ACC112 (cell line): ENCODE data around the gene CEACAM5.

Source experiments
- H2AFZ ChIP-seq: fragments of 200-600 bp; sonication (generic); one replicate; pipeline ENCODE4 v1.6.0; 2017; ENCODE audit warnings: antibody characterized with exemption, low read length; ENCODE audit not compliant: unreplicated experiment
- H3K27ac ChIP-seq: fragments of 200-600 bp; sonication (generic); 2 replicates; pipeline ENCODE4 v1.5.1; 2014; ENCODE audit warnings: low read depth, mild to moderate bottlenecking, antibody characterized with exemption, low read length, moderate library complexity
- H3K27me3 ChIP-seq: fragments of 200-600 bp; sonication (generic); 2 replicates; pipeline ENCODE4 v1.6.1; 2014; ENCODE audit warnings: mild to moderate bottlenecking, antibody characterized with exemption, low read length, moderate library complexity, mixed read lengths; ENCODE audit not compliant: insufficient read depth
- H3K36me3 ChIP-seq: fragments of 200-600 bp; sonication (generic); 2 replicates; pipeline ENCODE4 v1.6.1; 2016; ENCODE audit warnings: mild to moderate bottlenecking, antibody characterized with exemption, low read length, moderate library complexity, mixed read lengths; ENCODE audit not compliant: insufficient read depth
- H3K4me1 ChIP-seq: fragments of 200-600 bp; sonication (generic); one replicate; pipeline ENCODE4 v1.6.1; 2016; ENCODE audit warnings: low read length, mixed read lengths; ENCODE audit not compliant: insufficient read depth, unreplicated experiment, control insufficient read depth
- H3K4me3 ChIP-seq: fragments of 200-600 bp; sonication (generic); 2 replicates; pipeline ENCODE4 v1.5.1; 2014; ENCODE audit warnings: mild to moderate bottlenecking, low read depth, low read length
- H3K79me2 ChIP-seq: fragments of 200-600 bp; sonication (generic); one replicate; pipeline ENCODE4 v1.6.0; 2016; ENCODE audit warnings: low read length; ENCODE audit not compliant: control insufficient read depth, unreplicated experiment, insufficient read depth

Gene CEACAM5

GRCh38 chr19:41708481-41708880, at the start of gene CEACAM5:
Gene CEACAM5, plus strand, starts transcription at chr19:41708626. Its CDS starts 106 bp downstream, at chr19:41708732.
- H3K27ac ChIP-seq: no peak within 1 kb of the TSS
- no peaks in the 10 kb centered on the region for H3K36me3 ChIP-seq
- peaks cover 17% of the 10 kb centered on the region for H3K27me3 ChIP-seq
- no peak within 1 kb of the TSS for H3K4me3 ChIP-seq
- no peaks in the 10 kb centered on the region for H3K79me2 ChIP-seq
- no peaks in the 10 kb centered on the region for H3K4me1 ChIP-seq
- no peak within 1 kb of the TSS for H2AFZ ChIP-seq

- Histone ChIP-seq H3K27me3 (peaks cover 9% of the 10 kb centered on the region; the same call in 1 of the 2 replicates), H3K27ac (no peak overlapping the region), H2AFZ (no peak overlapping the region), H3K36me3 (no peaks in the 10 kb centered on the region), H3K4me3 (no peak overlapping the region), H3K4me1 (no peaks in the 10 kb centered on the region), H3K79me2 (no peaks in the 10 kb centered on the region)
Observed at GRCh38 chr19:41666075-41666474, 42.4 kb upstream of the CEACAM5 start.

- peaks cover 17% of the 10 kb centered on the region for H3K27me3 ChIP-seq
- H3K79me2 ChIP-seq: no peaks in the 10 kb centered on the region
- H2AFZ ChIP-seq: no peak overlapping the region
- H3K4me1 ChIP-seq: no peaks in the 10 kb centered on the region
- no peak overlapping the region for H3K27ac ChIP-seq
- H3K4me3 ChIP-seq: no peak overlapping the region
- H3K36me3 ChIP-seq: no peaks in the 10 kb centered on the region
Observed at GRCh38 chr19:41668315-41668714, 40.1 kb upstream of the CEACAM5 start.

- Histone ChIP-seq H3K27ac (no peak overlapping the region), H3K27me3 (peaks cover 33% of the 10 kb centered on the region), H3K79me2 (no peaks in the 10 kb centered on the region), H2AFZ (no peak overlapping the region), H3K4me1 (no peaks in the 10 kb centered on the region), H3K36me3 (no peaks in the 10 kb centered on the region), H3K4me3 (no peak overlapping the region)
Observed at GRCh38 chr19:41670755-41671154, 37.7 kb upstream of the CEACAM5 start.

GRCh38 chr19:41671486-41671885, 36.9 kb upstream of the CEACAM5 start:
- Histone ChIP-seq H3K27me3 (peaks cover 37% of the 10 kb centered on the region), H3K79me2 (no peaks in the 10 kb centered on the region), H2AFZ (no peak overlapping the region), H3K36me3 (no peaks in the 10 kb centered on the region), H3K4me3 (no peak overlapping the region), H3K4me1 (no peaks in the 10 kb centered on the region), H3K27ac (no peak overlapping the region)

GRCh38 chr19:41682437-41682836, 26.0 kb upstream of the CEACAM5 start:
- no peaks in the 10 kb centered on the region for H3K4me1 ChIP-seq
- no peaks in the 10 kb centered on the region for H3K79me2 ChIP-seq
- no peak overlapping the region for H3K27ac ChIP-seq
- H3K27me3 ChIP-seq: peaks cover 8% of the 10 kb centered on the region; the same call in 1 of the 2 replicates
- H3K36me3 ChIP-seq: no peaks in the 10 kb centered on the region
- H3K4me3 ChIP-seq: no peak overlapping the region
- H2AFZ ChIP-seq: no peak overlapping the region

- H3K4me3 ChIP-seq: no peak overlapping the region
- H2AFZ ChIP-seq: no peak overlapping the region
- no peaks in the 10 kb centered on the region for H3K36me3 ChIP-seq
- H3K79me2 ChIP-seq: no peaks in the 10 kb centered on the region
- H3K27ac ChIP-seq: no peak overlapping the region
- no peaks in the 10 kb centered on the region for H3K4me1 ChIP-seq
- peaks cover 2% of the 10 kb centered on the region; the same call in 1 of the 2 replicates for H3K27me3 ChIP-seq
Observed at GRCh38 chr19:41687419-41687818, 21.0 kb upstream of the CEACAM5 start.

GRCh38 chr19:41688098-41688497, 20.3 kb upstream of the CEACAM5 start, which contains the start of gene CEACAM7:
Gene CEACAM7, minus strand, starts transcription at chr19:41688270. Its CDS starts 105 bp downstream, at chr19:41688165.
- H3K79me2 ChIP-seq: no peaks in the 10 kb centered on the region
- H2AFZ ChIP-seq: no peak within 1 kb of the TSS
- H3K27ac ChIP-seq: no peak within 1 kb of the TSS
- H3K4me3 ChIP-seq: no peak within 1 kb of the TSS
- H3K36me3 ChIP-seq: no peaks in the 10 kb centered on the region
- H3K4me1 ChIP-seq: no peaks in the 10 kb centered on the region
- H3K27me3 ChIP-seq: no peaks in the 10 kb centered on the region

- H3K36me3 ChIP-seq: no peaks in the 10 kb centered on the region
- no peaks in the 10 kb centered on the region for H3K4me1 ChIP-seq
- no peaks in the 10 kb centered on the region for H3K27me3 ChIP-seq
- H3K79me2 ChIP-seq: no peaks in the 10 kb centered on the region
- no peak overlapping the region for H3K4me3 ChIP-seq
- H3K27ac ChIP-seq: no peak overlapping the region
- H2AFZ ChIP-seq: no peak overlapping the region
Observed at GRCh38 chr19:41688687-41689086, 19.7 kb upstream of the CEACAM5 start.

- Histone ChIP-seq H3K27me3 (no peaks in the 10 kb centered on the region), H2AFZ (no peak overlapping the region), H3K4me3 (no peak overlapping the region), H3K36me3 (no peaks in the 10 kb centered on the region), H3K4me1 (no peaks in the 10 kb centered on the region), H3K27ac (no peak overlapping the region), H3K79me2 (no peaks in the 10 kb centered on the region)
Observed at GRCh38 chr19:41689993-41690800, 18.2 kb upstream of the CEACAM5 start.

GRCh38 chr19:41690801-41691065, 17.7 kb upstream of the CEACAM5 start:
- no peak overlapping the region for H2AFZ ChIP-seq
- no peaks in the 10 kb centered on the region for H3K36me3 ChIP-seq
- H3K27ac ChIP-seq: no peak overlapping the region
- H3K79me2 ChIP-seq: no peaks in the 10 kb centered on the region
- no peaks in the 10 kb centered on the region for H3K4me1 ChIP-seq
- H3K27me3 ChIP-seq: no peaks in the 10 kb centered on the region
- no peak overlapping the region for H3K4me3 ChIP-seq
